CD14-positive monocyte (primary cell): ENCODE measurements around the gene PCBP1. TPM values are rescaled to one million over a fixed set of nuclear protein-coding genes. Genes with fewer than 3 reads are reported as not detected.

Source experiments
- DNase-seq, 3 donors: peaks; one replicate each; pipeline ENCODE4 v3.0.0-alpha.2; 2011 to 2022
- H2AFZ ChIP-seq: 2 replicates; pipeline ENCODE4 v1.6.0; 2012; ENCODE audit warnings: mild to moderate bottlenecking, low read depth, low read length, inconsistent platforms; ENCODE audit not compliant: insufficient read depth, poor library complexity, severe bottlenecking
- H3K27ac ChIP-seq, 2 donors: 1 replicate in 1 of 2; 2 replicates in 1 of 2; pipeline ENCODE4 v1.5.1; 2012 to 2013; ENCODE audit warnings: low read length in 2 of 2, control low read depth in 1 of 2, inconsistent platforms in 1 of 2, low read depth in 1 of 2, mild to moderate bottlenecking in 1 of 2
- H3K27me3 ChIP-seq, 2 donors: one replicate each; pipeline versions ENCODE4 v1.6.0 to v1.6.1; 2011 to 2013; ENCODE audit warnings: low read length in 2 of 2; ENCODE audit not compliant: control insufficient read depth in 2 of 2, insufficient read depth in 2 of 2
- H3K36me3 ChIP-seq, 2 donors: replicated peaks in 1 of 2; 1 replicate in 1 of 2; 2 replicates in 1 of 2; pipeline versions ENCODE4 v1.5.1 to v1.6.1; 2012 to 2013; ENCODE audit warnings: low read length in 2 of 2, control low read depth in 1 of 2, inconsistent platforms in 1 of 2, mild to moderate bottlenecking in 1 of 2; ENCODE audit not compliant: insufficient read depth in 2 of 2, control insufficient read depth in 1 of 2
- H3K4me1 ChIP-seq, 2 donors: 1 replicate in 1 of 2; 2 replicates in 1 of 2; pipeline versions ENCODE4 v1.5.1 to v1.6.1; 2012 to 2013; ENCODE audit warnings: low read length in 2 of 2, control low read depth in 1 of 2, inconsistent platforms in 1 of 2, mild to moderate bottlenecking in 1 of 2, moderate library complexity in 1 of 2; ENCODE audit not compliant: insufficient read depth in 2 of 2, control insufficient read depth in 1 of 2
- H3K4me2 ChIP-seq: replicated peaks from 2 replicates; pipeline ENCODE3; 2012; ENCODE audit warnings: low read length, moderate library complexity, mild to moderate bottlenecking; ENCODE audit not compliant: poor library complexity, severe bottlenecking; ENCODE audit errors: extremely low read depth
- H3K4me3 ChIP-seq, 3 experiments: fragments of 200-600 bp in 1 of 3; sonication (generic) in 1 of 3; replicated peaks in 1 of 3; 1 replicate in 2 of 3; 2 replicates in 1 of 3; pipeline ENCODE4 v1.5.1; 2011 to 2013; ENCODE audit warnings: low read length in 3 of 3, mild to moderate bottlenecking in 3 of 3, control low read depth in 2 of 3, low read depth in 2 of 3, inconsistent platforms in 1 of 3, moderate library complexity in 1 of 3
- H3K79me2 ChIP-seq: 2 replicates; pipeline ENCODE4 v1.6.0; 2012; ENCODE audit warnings: mild to moderate bottlenecking, control low read depth, inconsistent platforms, low read length, moderate library complexity; ENCODE audit not compliant: insufficient read depth
- H3K9ac ChIP-seq: 2 replicates; pipeline ENCODE4 v1.6.0; 2017; ENCODE audit warnings: low read length, mild to moderate bottlenecking; ENCODE audit not compliant: insufficient read depth, poor library complexity, severe bottlenecking
- H3K9me3 ChIP-seq, 2 donors: replicated peaks in 1 of 2; 1 replicate in 1 of 2; 2 replicates in 1 of 2; pipeline versions ENCODE4 v1.5.1 to v1.6.1; 2012 to 2013; ENCODE audit warnings: low read length in 2 of 2, control low read depth in 1 of 2; ENCODE audit not compliant: control insufficient read depth in 1 of 2, insufficient read depth in 1 of 2
- H4K20me1 ChIP-seq: 2 replicates; pipeline ENCODE4 v1.6.0; 2012; ENCODE audit warnings: mild to moderate bottlenecking, low read length, control low read depth, moderate library complexity; ENCODE audit not compliant: insufficient read depth
- H3K27ac Mint-ChIP-seq, 7 donors: one replicate each; pipeline ENCODE4 v1.8.0; 2020; ENCODE audit warnings: mild to moderate bottlenecking in 7 of 7, mixed read lengths in 7 of 7, moderate library complexity in 6 of 7, inconsistent platforms in 2 of 7
- H3K27me3 Mint-ChIP-seq, 3 donors: one replicate each; pipeline ENCODE4 v1.8.0; 2021 to 2022; ENCODE audit warnings: low read depth in 3 of 3, mild to moderate bottlenecking in 3 of 3, mixed read lengths in 3 of 3, moderate library complexity in 3 of 3, inconsistent platforms in 1 of 3
- H3K36me3 Mint-ChIP-seq, 2 donors: one replicate each; pipeline ENCODE4 v1.8.0; 2020; ENCODE audit warnings: mixed read lengths in 2 of 2, inconsistent platforms in 1 of 2, mild to moderate bottlenecking in 1 of 2
- H3K4me1 Mint-ChIP-seq: one replicate; pipeline ENCODE4 v1.8.0; 2020; ENCODE audit warnings: mild to moderate bottlenecking, mixed read lengths
- H3K4me3 Mint-ChIP-seq, 2 donors: one replicate each; pipeline ENCODE4 v1.8.0; 2020; ENCODE audit warnings: mild to moderate bottlenecking in 2 of 2, mixed read lengths in 2 of 2, moderate library complexity in 1 of 2
- H3K9me3 Mint-ChIP-seq, 7 donors: one replicate each; pipeline ENCODE4 v1.8.0; 2020 to 2022; ENCODE audit warnings: mixed read lengths in 7 of 7, mild to moderate bottlenecking in 6 of 7, moderate library complexity in 6 of 7, inconsistent platforms in 2 of 7
- CTCF ChIP-seq: fragments of 200-600 bp; IDR thresholded peaks from one replicate; pipeline ENCODE4 v1.8.0; 2022; ENCODE audit warnings: antibody characterized with exemption, mild to moderate bottlenecking
- WGBS: methylation state at CpG from one replicate; pipeline ENCODE4 v1.1.5; 2013; ENCODE audit warnings: missing lambda C conversion rate; ENCODE audit not compliant: insufficient coverage; 5-methylcytosine and 5-hydroxymethylcytosine counted together
- intact Hi-C, 2 donors: fragments of 100-400 bp; cut with micrococcal nuclease; formaldehyde crosslinking; loops; one replicate each; pipeline versions ENCODE4 v1.15.0 to v1.15.1; 2023
- polyA plus RNA-seq, 3 donors: library from polyadenylated mRNA; depleted of rRNA in 1 of 3; unstranded in 2 of 3; stranded (reverse) in 1 of 3; fragments of 300-500 nt in 2 of 3; fragments of >200 nt in 1 of 3; fragmentation: Illumina TruSeq in 2 of 3; gene quantifications; 1 replicate in 2 of 3; 2 replicates in 1 of 3; pipeline ENCODE4 v1.2.3, GENCODE V29; 2012 to 2021

PCBP1 gene
- polyA plus RNA-seq, 3 donors = 178 to 299 (median 194) TPM

- TF ChIP-seq CTCF = no peak
Measured at GRCh38 chr2:70081221-70081620, 6.1 kb upstream of the PCBP1 start.

GRCh38 chr2:70083344-70084156 is 3.7 kb upstream of the PCBP1 start:
- Mint-ChIP-seq H3K27ac (peak overlapping the region; percentile 84 to 95 (median 90)), H3K36me3 (peaks cover 45 to 63% of the 10 kb centered on the region in 2 donors), H3K9me3 (peaks cover 0 to 3% (median 0%) of the 10 kb centered on the region in 7 donors), H3K4me3 (peak overlapping the region; percentile 10 to 41), H3K4me1 (peaks cover 54% of the 10 kb centered on the region), H3K27me3 (peaks cover 0 to 5% (median 0%) of the 10 kb centered on the region in 3 donors)
- no CpG with 5 or more reads among the region's 8 CpGs for WGBS
- intact Hi-C loops = loop anchor here in 1 of 2 donors (10.0 kb wide), 1 partner anchor 211 kb away; the partner anchor contains the start of gene SNRPG
- Histone ChIP-seq H2AFZ (peak overlapping the region; percentile 42), H3K4me3 (peak overlapping the region in 1 of 3 experiments; percentile 39), H3K79me2 (peaks cover 53% of the 10 kb centered on the region), H3K27me3 (no peaks in the 10 kb centered on the region), H3K4me1 (peaks cover 52 to 54% of the 10 kb centered on the region in 2 donors), H3K27ac (peak overlapping the region; percentile 57 to 99), H4K20me1 (peaks cover 4% of the 10 kb centered on the region), H3K9me3 (no peaks in the 10 kb centered on the region), H3K36me3 (peaks cover 25 to 50% of the 10 kb centered on the region in 2 donors), H3K4me2 (peak overlapping the region; percentile 36), H3K9ac (no peak overlapping the region)
- TF ChIP-seq CTCF = no peak
- DNase-seq = peak; percentile 75 to 92 (median 82)

More at GRCh38 chr2:70081221-70081620, 6.1 kb upstream of the PCBP1 start:
- Mint-ChIP-seq H3K9me3 (no peaks in the 10 kb centered on the region), H3K27ac (peak overlapping the region; percentile 46 to 86 (median 78)), H3K27me3 (no peaks in the 10 kb centered on the region), H3K4me3 (no peak overlapping the region), H3K4me1 (peaks cover 59% of the 10 kb centered on the region), H3K36me3 (peaks cover 53 to 74% of the 10 kb centered on the region in 2 donors)
- H3K27ac ChIP-seq = peak overlapping the region; percentile 8 to 30
- no peak overlapping the region for H3K4me3 ChIP-seq
- peaks cover 42% of the 10 kb centered on the region for H3K79me2 ChIP-seq
- DNase-seq = no peak
- no peaks in the 10 kb centered on the region for H3K9me3 ChIP-seq
- peaks cover 52 to 56% of the 10 kb centered on the region in 2 donors for H3K4me1 ChIP-seq
- H4K20me1 ChIP-seq = no peaks in the 10 kb centered on the region
- no peak overlapping the region for H3K9ac ChIP-seq
- H3K27me3 ChIP-seq = no peaks in the 10 kb centered on the region
- peaks cover 44 to 65% of the 10 kb centered on the region in 2 donors for H3K36me3 ChIP-seq
- WGBS = 100% methylated on average over 1 of the region's 5 CpGs
- intact Hi-C loops = loop anchor here in 1 of 2 donors (10.0 kb wide), 1 partner anchor 214 kb away; the partner anchor contains the start of gene SNRPG
- no peak overlapping the region for H3K4me2 ChIP-seq
- no peak overlapping the region for H2AFZ ChIP-seq
